ENCODE measurements around the gene CIDEB. TPM values are rescaled to one million over a fixed set of nuclear protein-coding genes. Genes with fewer than 3 reads are reported as not detected.

Gene CIDEB
- total RNA-seq, 1 donor from 2014 or later: 1.9 TPM

DNA sequence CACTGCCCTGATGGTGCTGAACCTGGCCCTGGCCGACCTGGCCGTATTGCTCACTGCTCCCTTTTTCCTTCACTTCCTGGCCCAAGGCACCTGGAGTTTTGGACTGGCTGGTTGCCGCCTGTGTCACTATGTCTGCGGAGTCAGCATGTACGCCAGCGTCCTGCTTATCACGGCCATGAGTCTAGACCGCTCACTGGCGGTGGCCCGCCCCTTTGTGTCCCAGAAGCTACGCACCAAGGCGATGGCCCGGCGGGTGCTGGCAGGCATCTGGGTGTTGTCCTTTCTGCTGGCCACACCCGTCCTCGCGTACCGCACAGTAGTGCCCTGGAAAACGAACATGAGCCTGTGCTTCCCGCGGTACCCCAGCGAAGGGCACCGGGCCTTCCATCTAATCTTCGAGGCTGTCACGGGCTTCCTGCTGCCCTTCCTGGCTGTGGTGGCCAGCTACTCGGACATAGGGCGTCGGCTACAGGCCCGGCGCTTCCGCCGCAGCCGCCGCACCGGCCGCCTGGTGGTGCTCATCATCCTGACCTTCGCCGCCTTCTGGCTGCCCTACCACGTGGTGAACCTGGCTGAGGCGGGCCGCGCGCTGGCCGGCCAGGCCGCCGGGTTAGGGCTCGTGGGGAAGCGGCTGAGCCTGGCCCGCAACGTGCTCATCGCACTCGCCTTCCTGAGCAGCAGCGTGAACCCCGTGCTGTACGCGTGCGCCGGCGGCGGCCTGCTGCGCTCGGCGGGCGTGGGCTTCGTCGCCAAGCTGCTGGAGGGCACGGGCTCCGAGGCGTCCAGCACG, 8.2 kb upstream of the CIDEB start:
- Mint-ChIP-seq H3K4me1 (ENCODE audit: low read depth) (no peaks in the 10 kb centered on the region), H3K27ac (no peak overlapping the region), H3K9me3 (ENCODE audit: low read depth) (no peaks in the 10 kb centered on the region), H3K36me3 (ENCODE audit: insufficient read depth) (no peaks in the 10 kb centered on the region), H3K4me3 (ENCODE audit: low read depth) (no peak overlapping the region), H3K27me3 (peaks cover 45% of the 10 kb centered on the region)
- TF ChIP-seq, protein P1, sequence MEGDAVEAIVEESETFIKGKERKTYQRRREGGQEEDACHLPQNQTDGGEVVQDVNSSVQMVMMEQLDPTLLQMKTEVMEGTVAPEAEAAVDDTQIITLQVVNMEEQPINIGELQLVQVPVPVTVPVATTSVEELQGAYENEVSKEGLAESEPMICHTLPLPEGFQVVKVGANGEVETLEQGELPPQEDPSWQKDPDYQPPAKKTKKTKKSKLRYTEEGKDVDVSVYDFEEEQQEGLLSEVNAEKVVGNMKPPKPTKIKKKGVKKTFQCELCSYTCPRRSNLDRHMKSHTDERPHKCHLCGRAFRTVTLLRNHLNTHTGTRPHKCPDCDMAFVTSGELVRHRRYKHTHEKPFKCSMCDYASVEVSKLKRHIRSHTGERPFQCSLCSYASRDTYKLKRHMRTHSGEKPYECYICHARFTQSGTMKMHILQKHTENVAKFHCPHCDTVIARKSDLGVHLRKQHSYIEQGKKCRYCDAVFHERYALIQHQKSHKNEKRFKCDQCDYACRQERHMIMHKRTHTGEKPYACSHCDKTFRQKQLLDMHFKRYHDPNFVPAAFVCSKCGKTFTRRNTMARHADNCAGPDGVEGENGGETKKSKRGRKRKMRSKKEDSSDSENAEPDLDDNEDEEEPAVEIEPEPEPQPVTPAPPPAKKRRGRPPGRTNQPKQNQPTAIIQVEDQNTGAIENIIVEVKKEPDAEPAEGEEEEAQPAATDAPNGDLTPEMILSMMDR (IDR thresholded peaks at IDR 0.05; ENCODE audit: unreplicated experiment): peak; percentile 13
- DNase-seq (ENCODE audit: low spot score, unreplicated experiment): no peak

- Mint-ChIP-seq H3K27me3 (peaks cover 44% of the 10 kb centered on the region), H3K4me1 (ENCODE audit: low read depth) (no peaks in the 10 kb centered on the region), H3K36me3 (ENCODE audit: insufficient read depth) (no peaks in the 10 kb centered on the region), H3K9me3 (ENCODE audit: low read depth) (no peaks in the 10 kb centered on the region), H3K4me3 (ENCODE audit: low read depth) (no peak overlapping the region), H3K27ac (no peak overlapping the region)
- DNase-seq (ENCODE audit: low spot score, unreplicated experiment): no peak
- TF ChIP-seq, protein P1 (IDR thresholded peaks at IDR 0.05; ENCODE audit: unreplicated experiment): no peak
Measured at GRCh38 chr14:24315243-24315806, 7.5 kb upstream of the CIDEB start.

DNA sequence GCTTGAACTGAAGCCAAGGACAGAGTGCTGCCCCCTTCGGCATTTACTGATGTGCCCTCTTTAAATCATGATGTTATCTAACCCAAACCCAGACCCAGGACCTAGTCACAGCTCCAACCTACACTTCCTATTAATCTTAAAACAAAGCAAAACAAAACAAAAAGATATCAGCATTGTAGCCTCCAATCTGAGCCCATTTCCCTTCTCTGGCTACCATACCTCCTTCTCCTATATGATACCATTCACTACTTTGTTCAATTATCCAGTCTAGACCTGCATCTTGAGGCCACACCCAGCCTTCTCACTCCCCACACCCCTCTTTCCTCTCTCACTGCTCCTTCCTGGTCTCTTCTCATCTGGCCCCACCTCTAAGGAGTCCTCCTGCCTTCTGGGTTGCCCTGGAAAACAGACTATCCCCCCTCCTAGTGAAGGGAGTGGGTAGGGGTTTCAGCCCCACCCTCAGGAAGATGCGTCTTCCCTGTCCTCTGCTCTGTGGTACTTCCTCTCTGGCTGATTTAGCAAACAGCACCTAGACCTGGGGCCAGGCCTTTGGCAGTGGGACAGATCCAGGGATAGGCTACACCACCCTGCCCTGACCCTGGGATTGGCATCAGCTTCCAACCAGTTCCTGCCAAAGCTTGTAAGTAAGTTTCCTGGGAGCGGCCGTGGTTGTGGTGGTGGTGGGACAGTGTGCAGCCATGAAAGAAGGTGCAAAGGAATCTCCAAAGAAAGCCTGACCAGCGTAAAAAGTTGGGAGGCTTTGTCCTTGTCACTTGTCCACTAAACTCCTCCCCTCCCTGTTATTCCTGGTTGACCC, 6.8 kb upstream of the CIDEB start:
- Mint-ChIP-seq H3K27me3 (peaks cover 36% of the 10 kb centered on the region), H3K4me1 (ENCODE audit: low read depth) (no peaks in the 10 kb centered on the region), H3K9me3 (ENCODE audit: low read depth) (no peaks in the 10 kb centered on the region), H3K4me3 (ENCODE audit: low read depth) (no peak overlapping the region), H3K27ac (no peak overlapping the region), H3K36me3 (ENCODE audit: insufficient read depth) (no peaks in the 10 kb centered on the region)
- TF ChIP-seq, protein P1 (IDR thresholded peaks at IDR 0.05; ENCODE audit: unreplicated experiment): no peak
- DNase-seq (ENCODE audit: low spot score, unreplicated experiment): no peak

DNA sequence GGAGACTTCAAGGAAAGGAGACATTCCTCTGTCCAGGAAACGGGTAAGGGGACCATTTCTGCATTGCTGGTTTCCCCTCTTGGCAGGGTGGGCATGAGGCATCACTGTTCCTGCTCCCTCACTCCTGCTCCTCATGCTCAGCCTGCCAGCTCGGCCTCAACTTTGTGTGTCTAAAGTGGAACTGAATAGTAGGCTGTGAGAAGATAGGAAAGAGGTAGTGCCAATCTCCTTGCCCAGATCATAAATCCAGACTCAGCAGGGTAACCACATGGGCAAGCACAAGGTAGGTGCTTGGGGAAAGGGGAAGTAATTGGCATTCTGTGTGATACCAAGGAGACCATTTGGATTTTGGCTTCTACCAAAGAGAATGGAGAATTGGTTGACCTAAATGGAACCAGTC, 6.1 kb upstream of the CIDEB start:
- no peak overlapping the region for H3K27ac Mint-ChIP-seq
- no peak overlapping the region for H3K4me3 Mint-ChIP-seq (ENCODE audit: low read depth)
- H3K36me3 Mint-ChIP-seq (ENCODE audit: insufficient read depth): no peaks in the 10 kb centered on the region
- DNase-seq (ENCODE audit: low spot score, unreplicated experiment): no peak
- TF ChIP-seq, protein P1 (IDR thresholded peaks at IDR 0.05; ENCODE audit: unreplicated experiment): no peak
- peaks cover 29% of the 10 kb centered on the region for H3K27me3 Mint-ChIP-seq
- H3K4me1 Mint-ChIP-seq (ENCODE audit: low read depth): no peaks in the 10 kb centered on the region
- no peaks in the 10 kb centered on the region for H3K9me3 Mint-ChIP-seq (ENCODE audit: low read depth)

All from progenitor cell of endocrine pancreas (in vitro differentiated cells).